ENCODE data around the gene LRRC40.
"Not testable (repeated sequence)": the region's sequence is repeated elsewhere in the genome, so short reads cannot be mapped to it uniquely, and the experiment has no call there.

LRRC40 gene

GRCh38 chr1:70205434-70206118 lies at the start of gene LRRC40:
LRRC40 (minus strand) TSS chr1:70205579; CDS start chr1:70205540, 39 bp downstream.
- DNase-seq = peak; percentile 99

GRCh38 chr1:70248729-70249128 lies 43.4 kb upstream of the LRRC40 start:
- no peak for DNase-seq

- DNase-seq = no peak
Measured at GRCh38 chr1:70247768-70248167, 42.4 kb upstream of the LRRC40 start.

GRCh38 chr1:70247122-70247521 lies 41.7 kb upstream of the LRRC40 start:
- no peak for DNase-seq

- no peak for DNase-seq
Measured at GRCh38 chr1:70239940-70240339, 34.6 kb upstream of the LRRC40 start.

GRCh38 chr1:70234733-70235132 lies 29.4 kb upstream of the LRRC40 start:
- no peak for DNase-seq

GRCh38 chr1:70231475-70231874 lies 26.1 kb upstream of the LRRC40 start:
- no peak for DNase-seq

DNA sequence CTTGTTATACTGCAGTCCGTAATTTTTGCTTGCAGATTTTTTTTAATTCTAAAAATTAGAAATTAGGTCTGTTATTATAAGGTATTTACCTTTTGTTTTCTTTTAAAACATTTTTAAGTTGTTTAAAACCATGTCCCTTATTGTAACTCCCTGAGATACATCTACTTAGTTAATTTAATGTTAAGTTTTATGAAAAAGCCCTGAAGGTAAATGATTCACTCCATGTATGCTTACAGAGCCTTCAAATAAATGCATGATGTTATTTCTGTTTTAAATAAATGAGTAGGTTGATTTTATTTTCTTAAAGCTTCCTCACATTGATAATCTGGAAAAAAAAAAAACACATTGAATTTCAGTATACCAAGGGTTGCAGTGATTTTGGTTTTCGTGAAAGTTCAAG lies 23.3 kb upstream of the LRRC40 start:
- no peak for DNase-seq

- DNase-seq = no peak
Measured at GRCh38 chr1:70227439-70227838, 22.1 kb upstream of the LRRC40 start.

DNA sequence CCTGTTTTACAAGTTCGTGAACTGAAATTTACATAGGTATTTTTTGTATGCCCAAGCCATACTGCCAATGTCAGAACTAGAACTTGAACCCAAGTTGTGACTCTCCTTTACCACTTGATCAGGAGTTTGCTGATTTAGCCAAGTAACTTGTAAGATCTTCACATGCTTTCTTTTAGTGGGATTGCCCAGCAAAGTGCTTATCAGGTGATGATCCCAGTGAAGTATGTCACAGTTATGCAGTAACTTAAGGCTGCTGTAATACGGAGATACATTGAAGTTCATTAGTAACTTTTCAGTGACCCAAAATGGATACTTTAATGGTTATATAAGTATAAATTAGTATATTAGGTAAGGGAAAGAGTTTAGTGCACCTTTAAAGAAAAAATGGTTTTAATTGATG lies 19.6 kb upstream of the LRRC40 start:
- DNase-seq = no peak

- no peak for DNase-seq
Measured at GRCh38 chr1:70222716-70223235, 17.4 kb upstream of the LRRC40 start.

DNA sequence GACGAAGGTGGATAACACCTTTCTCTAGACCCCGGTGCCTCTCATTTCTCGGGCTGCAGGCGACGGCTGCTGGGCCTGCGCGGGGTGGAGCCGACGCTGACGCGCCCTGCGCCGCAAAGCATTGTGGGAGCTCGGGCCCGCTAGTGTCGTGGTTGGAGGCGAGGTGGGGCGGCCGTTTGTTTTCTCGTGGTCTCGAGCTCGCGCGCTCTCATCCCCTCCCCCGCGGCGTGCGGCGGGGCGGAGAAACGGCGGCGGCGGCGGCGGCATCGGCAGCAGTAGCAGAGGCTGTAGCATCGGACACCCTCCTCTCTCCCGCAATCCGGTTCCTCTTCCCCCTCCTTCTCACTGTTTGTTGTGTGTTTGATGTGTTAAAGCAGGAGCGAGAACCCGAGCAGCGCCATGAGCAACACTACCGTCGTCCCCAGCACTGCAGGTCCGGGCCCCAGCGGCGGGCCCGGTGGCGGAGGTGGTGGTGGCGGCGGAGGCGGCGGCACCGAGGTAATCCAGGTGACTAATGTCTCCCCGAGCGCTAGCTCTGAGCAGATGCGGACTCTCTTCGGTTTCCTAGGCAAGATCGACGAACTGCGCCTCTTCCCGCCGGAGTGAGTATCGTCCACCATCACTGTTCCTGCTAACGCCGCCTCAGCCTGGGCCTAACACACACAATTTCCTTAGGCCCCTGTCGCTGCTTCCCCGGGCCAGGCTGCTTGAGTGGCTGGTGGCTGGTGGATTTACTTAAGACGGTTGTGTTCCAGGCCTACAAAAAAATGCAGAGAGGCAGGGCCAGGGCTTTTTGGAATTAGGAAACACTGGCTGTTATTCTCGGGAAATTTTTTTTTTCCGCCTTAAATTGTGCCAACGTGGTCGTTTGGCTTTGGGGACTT lies 16.1 kb upstream of the LRRC40 start, which contains the start of gene SRSF11:
SRSF11 (plus strand) TSS at position 143 of the 884 bp plus-strand sequence; CDS start at position 400, 257 bp downstream.
- peak; percentile 98 for DNase-seq

DNA sequence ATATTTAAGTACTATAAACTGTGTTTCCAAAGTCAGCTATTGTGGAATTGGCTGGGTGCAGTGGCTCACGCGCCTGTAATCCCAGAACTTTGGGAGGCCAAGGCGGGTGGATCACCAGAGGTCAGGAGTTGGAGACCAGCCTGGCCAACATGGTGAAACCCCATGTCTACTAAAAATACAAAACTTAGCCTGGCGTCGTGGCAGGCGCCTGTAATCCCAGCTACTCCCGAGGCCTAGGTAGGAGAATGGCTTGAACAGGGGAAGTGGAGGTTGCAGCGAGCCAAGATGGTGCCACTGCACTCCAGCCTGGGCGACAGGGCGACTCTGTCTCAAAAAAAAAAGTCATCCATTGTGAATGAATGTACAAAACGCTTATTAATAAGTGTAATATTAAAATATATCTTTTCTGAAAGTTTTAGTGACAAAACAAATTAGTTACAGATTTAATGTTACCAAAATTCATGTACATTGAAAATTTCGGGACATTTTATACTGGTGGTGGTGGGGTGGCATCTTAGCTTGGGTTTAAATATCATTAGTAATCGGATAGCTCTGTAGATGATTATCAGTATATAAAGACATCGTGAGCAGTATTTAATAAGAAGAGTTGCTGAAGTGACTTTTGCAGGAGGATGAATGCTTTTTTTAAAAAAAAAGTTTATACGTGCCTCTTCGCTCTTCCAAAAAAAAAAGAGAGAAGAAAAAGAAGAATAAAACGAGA lies 15.3 kb upstream of the LRRC40 start:
- DNase-seq = no peak

DNA sequence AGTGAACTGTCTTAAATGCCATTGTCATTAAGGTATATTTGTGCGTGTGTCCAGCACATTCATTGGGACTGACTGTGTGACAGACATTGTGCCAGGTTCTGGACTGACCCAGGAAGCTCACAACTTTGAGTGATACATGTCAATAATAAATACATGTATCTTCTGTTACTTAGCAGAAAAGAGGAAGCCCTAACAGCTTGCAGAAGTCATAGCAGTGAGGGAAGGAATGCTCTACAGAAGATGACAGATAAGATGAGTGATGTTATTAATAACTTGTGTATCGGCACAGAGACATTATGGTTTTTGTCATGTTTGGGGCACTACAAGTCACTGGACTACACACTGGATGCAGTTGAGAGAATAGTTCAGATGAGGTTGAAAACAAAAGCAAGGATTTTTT lies 14.6 kb upstream of the LRRC40 start:
- no peak for DNase-seq

DNA sequence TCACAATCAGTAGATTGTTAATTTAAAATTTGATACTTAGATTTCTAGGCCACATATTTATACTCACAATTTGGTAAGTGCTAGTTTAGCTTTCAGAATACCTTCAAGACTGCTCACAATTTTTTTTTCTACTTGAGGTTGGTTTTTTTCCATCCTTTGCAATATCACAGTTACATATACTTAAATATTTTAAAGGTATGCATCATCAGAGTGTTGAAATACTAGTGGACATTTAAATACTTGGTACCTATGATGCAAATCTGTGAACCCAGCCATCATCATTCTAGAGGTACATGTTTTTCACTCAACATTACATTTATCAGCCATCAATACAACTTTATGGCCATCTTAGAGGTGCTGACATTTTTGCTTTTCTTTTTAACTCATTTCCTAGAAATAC lies 6.2 kb upstream of the LRRC40 start:
- DNase-seq = no peak

- no peak for DNase-seq
Measured at GRCh38 chr1:70210820-70211219, 5.4 kb upstream of the LRRC40 start.

GRCh38 chr1:70208292-70208691 lies 2.9 kb upstream of the LRRC40 start:
- no peak for DNase-seq

- DNase-seq = no peak
Measured at GRCh38 chr1:70207492-70207891, 2.1 kb upstream of the LRRC40 start.

- DNase-seq = not testable (repeated sequence)
Measured at GRCh38 chr1:70206833-70207232, 1.5 kb upstream of the LRRC40 start.

DNA sequence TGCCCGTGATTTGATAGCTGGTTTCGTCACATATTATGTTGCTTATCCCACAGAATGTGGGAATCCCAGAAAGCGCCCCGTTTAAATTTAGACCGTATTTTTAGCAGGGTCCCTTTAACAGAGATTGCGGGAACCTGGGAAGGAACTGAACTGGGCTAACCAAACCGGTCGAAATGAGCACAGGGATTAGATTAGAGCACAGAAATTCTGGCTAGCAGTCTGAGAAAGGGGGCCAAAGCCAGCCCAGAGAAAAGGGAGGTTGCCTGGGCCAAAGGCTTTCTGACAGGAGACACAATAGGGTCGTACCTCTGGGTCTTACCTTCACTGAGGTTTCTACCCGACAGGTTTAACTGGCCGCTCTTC lies 327 bp downstream of the LRRC40 start:
- DNase-seq = no peak

DNA sequence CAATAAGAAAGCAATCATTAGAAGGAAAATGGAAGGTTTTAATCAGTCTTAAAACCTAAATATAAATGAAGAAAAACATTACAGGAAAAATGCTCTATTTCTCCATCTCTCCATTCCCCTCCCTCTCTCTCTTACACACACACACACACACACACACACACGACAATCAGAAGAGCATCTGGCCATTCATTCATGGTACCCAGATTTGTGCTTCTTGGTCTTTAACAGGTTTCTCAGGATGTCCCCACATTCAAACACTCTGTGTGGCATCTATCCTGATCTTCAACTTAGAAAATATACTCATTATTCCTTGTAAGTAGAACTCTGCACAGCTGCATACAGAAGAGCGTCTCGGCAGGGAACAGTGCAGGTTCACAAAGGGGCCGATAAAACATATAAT lies 779 bp downstream of the LRRC40 start:
- no peak for DNase-seq

GRCh38 chr1:70204139-70204538 lies 1.2 kb downstream of the LRRC40 start:
- no peak for DNase-seq

DNA sequence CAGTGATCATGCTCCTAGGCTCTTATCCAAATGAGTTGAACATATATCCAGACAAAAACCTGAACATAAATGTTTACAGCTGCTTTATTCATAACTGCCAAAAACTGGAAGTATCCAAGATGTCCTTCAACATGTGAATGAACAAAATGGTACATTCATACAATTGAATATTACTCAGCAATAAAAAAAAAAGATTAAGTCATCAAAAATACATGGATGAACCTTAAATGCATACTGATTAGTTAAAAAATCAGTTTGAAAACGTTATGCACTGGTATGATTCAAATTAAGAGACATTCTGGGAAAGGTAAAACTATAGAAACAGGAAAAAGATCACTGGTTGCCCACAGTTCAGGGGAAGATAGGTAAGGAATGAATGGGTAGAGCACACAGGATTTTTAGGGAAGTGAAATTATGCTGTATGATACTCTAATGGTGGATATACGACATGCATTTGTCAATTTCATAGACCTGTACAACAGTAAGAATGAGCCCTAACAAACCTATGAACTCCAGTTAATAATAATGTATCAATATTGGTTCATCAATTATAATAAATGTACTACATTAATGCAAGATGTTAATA lies 3.1 kb downstream of the LRRC40 start:
- DNase-seq = no peak
